Measurements from ENCODE around the gene MBTD1. TPM values are rescaled to one million over a fixed set of nuclear protein-coding genes. Genes with fewer than 3 reads are reported as not detected.
A peak's percentile ranks its signal among the peaks of the same experiment; 100 is the strongest.

Gene MBTD1
- total RNA-seq, 3 donors from 2014 or later: 19.4 to 34.5 (median 24.9) TPM

DNA sequence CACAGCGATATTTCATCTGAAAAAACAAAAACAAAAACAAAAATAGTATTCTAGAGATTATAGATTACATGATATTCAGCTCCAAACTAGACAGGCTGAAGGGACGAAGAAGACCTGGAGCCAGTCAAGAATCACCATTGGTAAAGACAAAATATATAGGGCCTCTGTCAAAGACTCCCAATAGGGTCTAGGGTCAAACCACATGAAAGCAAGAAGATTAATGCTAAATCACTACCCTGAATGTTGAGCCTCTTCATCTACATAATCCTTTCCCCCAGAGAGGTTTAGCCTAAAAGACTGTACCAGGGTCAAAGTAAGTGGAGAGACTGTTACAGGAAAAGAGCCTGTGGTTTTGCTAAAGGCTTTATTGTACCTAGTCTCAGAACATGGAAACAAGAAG, 117.3 kb downstream of the MBTD1 start:
- TF ChIP-seq POLR2A (IDR thresholded peaks at IDR 0.05): no peak
- no peaks in the 10 kb centered on the region for H3K9me3 ChIP-seq
- H3K27me3 ChIP-seq: no peaks in the 10 kb centered on the region
- H3K27ac ChIP-seq: no peak overlapping the region
- no peak for DNase-seq (ENCODE audit: low spot score in 2 of 2)
- no peaks in the 10 kb centered on the region for H3K36me3 ChIP-seq
- intact Hi-C loops (cut with DNase I; ENCODE audit: low total_unique reads): no loop called here
- H3K4me3 ChIP-seq: no peak overlapping the region
- no peaks in the 10 kb centered on the region for H3K4me1 ChIP-seq

DNA sequence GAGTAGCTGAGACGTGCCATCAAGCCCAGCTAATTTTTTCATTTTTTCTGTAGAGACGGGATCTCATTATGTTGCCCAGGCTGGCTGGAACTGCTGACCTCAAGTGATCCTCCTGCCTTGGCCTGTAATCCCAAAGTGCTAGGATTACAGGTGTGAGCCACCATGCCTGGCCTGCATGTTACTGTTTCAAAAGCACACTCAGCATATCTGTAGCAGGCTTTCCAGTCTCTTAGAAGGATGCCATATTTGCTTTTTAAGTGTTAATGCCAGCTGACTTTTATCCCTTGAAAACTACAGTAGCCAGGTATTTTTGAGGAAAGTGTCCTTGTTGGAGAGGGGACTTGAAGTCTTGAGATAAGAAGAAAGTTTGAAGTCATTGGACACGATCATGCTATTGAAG, 123.9 kb downstream of the MBTD1 start:
- Histone ChIP-seq H3K36me3 (no peaks in the 10 kb centered on the region), H3K9me3 (no peaks in the 10 kb centered on the region), H3K4me1 (no peaks in the 10 kb centered on the region), H3K27ac (no peak overlapping the region), H3K4me3 (no peak overlapping the region), H3K27me3 (no peaks in the 10 kb centered on the region)
- DNase-seq (ENCODE audit: low spot score in 2 of 2): no peak
- TF ChIP-seq POLR2A (IDR thresholded peaks at IDR 0.05) (no peak), POLR2AphosphoS5 (IDR thresholded peaks at IDR 0.05) (no peak)
- TF ChIP-seq, protein P1, sequence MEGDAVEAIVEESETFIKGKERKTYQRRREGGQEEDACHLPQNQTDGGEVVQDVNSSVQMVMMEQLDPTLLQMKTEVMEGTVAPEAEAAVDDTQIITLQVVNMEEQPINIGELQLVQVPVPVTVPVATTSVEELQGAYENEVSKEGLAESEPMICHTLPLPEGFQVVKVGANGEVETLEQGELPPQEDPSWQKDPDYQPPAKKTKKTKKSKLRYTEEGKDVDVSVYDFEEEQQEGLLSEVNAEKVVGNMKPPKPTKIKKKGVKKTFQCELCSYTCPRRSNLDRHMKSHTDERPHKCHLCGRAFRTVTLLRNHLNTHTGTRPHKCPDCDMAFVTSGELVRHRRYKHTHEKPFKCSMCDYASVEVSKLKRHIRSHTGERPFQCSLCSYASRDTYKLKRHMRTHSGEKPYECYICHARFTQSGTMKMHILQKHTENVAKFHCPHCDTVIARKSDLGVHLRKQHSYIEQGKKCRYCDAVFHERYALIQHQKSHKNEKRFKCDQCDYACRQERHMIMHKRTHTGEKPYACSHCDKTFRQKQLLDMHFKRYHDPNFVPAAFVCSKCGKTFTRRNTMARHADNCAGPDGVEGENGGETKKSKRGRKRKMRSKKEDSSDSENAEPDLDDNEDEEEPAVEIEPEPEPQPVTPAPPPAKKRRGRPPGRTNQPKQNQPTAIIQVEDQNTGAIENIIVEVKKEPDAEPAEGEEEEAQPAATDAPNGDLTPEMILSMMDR (IDR thresholded peaks at IDR 0.05): no peak
- intact Hi-C loops (cut with DNase I; ENCODE audit: low total_unique reads): no loop called here

DNA sequence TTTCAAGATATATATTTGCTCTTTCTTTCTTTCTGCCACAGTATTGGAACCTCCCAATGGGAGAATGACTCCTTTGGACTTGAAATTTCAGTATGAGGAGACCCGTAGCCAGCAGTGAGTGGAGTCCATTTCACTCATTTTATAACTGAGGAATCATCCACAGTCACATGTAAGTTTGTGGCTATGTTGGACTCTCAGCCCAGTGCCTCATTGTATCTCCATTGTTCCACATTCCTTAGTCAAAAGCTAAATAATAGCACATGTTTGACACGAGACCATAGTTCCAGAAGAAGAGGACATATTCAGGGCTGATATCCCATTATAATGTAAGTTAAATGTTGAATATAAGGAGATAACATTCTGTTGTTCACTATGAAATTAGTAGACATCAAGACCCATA, 126.5 kb downstream of the MBTD1 start:
- no peaks in the 10 kb centered on the region for H3K36me3 ChIP-seq
- TF ChIP-seq POLR2AphosphoS5 (IDR thresholded peaks at IDR 0.05) (no peak), POLR2A (IDR thresholded peaks at IDR 0.05) (no peak)
- TF ChIP-seq, protein P1 (IDR thresholded peaks at IDR 0.05): no peak
- H3K4me1 ChIP-seq: no peaks in the 10 kb centered on the region
- intact Hi-C loops (cut with DNase I; ENCODE audit: low total_unique reads): no loop called here
- no peaks in the 10 kb centered on the region for H3K27me3 ChIP-seq
- H3K9me3 ChIP-seq: no peaks in the 10 kb centered on the region
- no peak for DNase-seq (ENCODE audit: low spot score in 2 of 2)
- H3K27ac ChIP-seq: peak overlapping the region in 1 of 2 donors; percentile 25
- H3K4me3 ChIP-seq: no peak overlapping the region

DNA sequence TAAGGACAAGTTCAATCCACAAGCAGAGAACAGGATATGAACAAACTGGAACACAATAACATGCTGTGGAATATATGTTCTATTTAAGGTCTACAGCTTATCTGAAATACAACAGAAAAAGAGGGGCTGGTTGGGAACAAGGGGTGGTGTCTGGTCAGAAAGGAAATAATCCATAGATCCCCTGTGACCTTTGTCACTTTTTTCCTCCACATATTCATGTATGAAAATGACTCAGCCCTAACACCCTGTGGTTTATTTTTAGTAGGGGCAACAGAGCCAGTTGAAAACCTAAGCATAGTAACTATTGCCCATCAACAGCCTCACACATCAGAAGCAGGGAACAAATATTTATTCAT, 126.9 kb downstream of the MBTD1 start:
- H3K4me3 ChIP-seq: no peak overlapping the region
- no peaks in the 10 kb centered on the region for H3K4me1 ChIP-seq
- no peaks in the 10 kb centered on the region for H3K27me3 ChIP-seq
- intact Hi-C loops (cut with DNase I; ENCODE audit: low total_unique reads): no loop called here
- H3K9me3 ChIP-seq: no peaks in the 10 kb centered on the region
- DNase-seq (ENCODE audit: low spot score in 2 of 2): no peak
- peak overlapping the region in 1 of 2 donors; percentile 25 for H3K27ac ChIP-seq
- no peak for TF ChIP-seq POLR2AphosphoS5 (IDR thresholded peaks at IDR 0.05)
- no peak for TF ChIP-seq POLR2A (IDR thresholded peaks at IDR 0.05)
- TF ChIP-seq, protein P1 (IDR thresholded peaks at IDR 0.05): no peak
- H3K36me3 ChIP-seq: no peaks in the 10 kb centered on the region

DNA sequence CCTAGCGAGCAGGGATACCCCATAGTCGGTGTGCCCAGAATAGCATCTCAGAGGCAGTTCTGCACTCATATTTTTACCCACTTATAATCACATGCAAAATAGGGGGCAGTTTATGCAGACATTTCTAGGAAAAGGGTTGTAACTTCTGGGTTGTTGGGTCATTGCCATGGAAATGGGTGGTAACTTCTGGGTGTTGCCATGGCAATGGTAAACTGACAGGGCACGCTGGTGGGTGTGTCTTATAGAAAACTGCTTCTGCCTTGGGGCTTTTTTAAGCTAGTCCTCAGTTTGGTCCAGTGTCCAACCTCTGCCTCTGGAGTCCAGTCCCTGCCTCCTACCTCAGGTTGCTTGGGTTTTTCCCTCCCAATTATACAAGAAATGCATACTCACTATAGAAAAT, 131.8 kb downstream of the MBTD1 start:
- no peak for DNase-seq (ENCODE audit: low spot score in 2 of 2)
- H3K36me3 ChIP-seq: no peaks in the 10 kb centered on the region
- intact Hi-C loops (cut with DNase I; ENCODE audit: low total_unique reads): no loop called here
- H3K27ac ChIP-seq: no peak overlapping the region
- no peak overlapping the region for H3K4me3 ChIP-seq
- H3K4me1 ChIP-seq: no peaks in the 10 kb centered on the region
- no peaks in the 10 kb centered on the region for H3K27me3 ChIP-seq
- H3K9me3 ChIP-seq: no peaks in the 10 kb centered on the region
- TF ChIP-seq POLR2A (IDR thresholded peaks at IDR 0.05): no peak
- TF ChIP-seq, protein P1 (IDR thresholded peaks at IDR 0.05): no peak

Other genes with a start within 250 kb of the MBTD1 start
- 100 to 1,000 TPM; 112 to 178 (median 128) TPM for gene SPAG9, start 139.2 kb downstream of the MBTD1 start, total RNA-seq
- 10 to 100 TPM; 28.3 to 76.0 (median 28.4) TPM for gene NME1, start 106.5 kb downstream of the MBTD1 start, total RNA-seq
- gene NME2, start 93.6 kb downstream of the MBTD1 start, total RNA-seq: 100 to 1,000 TPM; 394 to 566 (median 465) TPM
- gene UTP18, start 497 bp upstream of the MBTD1 start, total RNA-seq: 10 to 100 TPM; 30.6 to 47.2 (median 46.4) TPM

Measured in breast epithelium (tissue), 4 donors.